Type B pancreatic cell (in vitro differentiated cells): ENCODE measurements around the gene MAPK12. TPM values are rescaled to one million over a fixed set of nuclear protein-coding genes. Genes with fewer than 3 reads are reported as not detected.

Experiments
- DNase-seq: peaks from one replicate; pipeline ENCODE4 v3.0.0; 2021; ENCODE audit warnings: mixed read lengths; ENCODE audit not compliant: unreplicated experiment; ENCODE audit errors: extremely low spot score
- H3K27ac Mint-ChIP-seq: 2 replicates; pipeline ENCODE4 v1.8.0; 2021; ENCODE audit warnings: mild to moderate bottlenecking, mixed read lengths
- H3K27me3 Mint-ChIP-seq: 2 replicates; pipeline ENCODE4 v1.8.0; 2021; ENCODE audit warnings: mixed read lengths
- H3K36me3 Mint-ChIP-seq: 2 replicates; pipeline ENCODE4 v1.8.0; 2021; ENCODE audit warnings: mixed read lengths
- H3K4me1 Mint-ChIP-seq: one replicate; pipeline ENCODE4 v1.8.0; 2021; ENCODE audit warnings: mixed read lengths; ENCODE audit not compliant: unreplicated experiment
- H3K4me3 Mint-ChIP-seq: 2 replicates; pipeline ENCODE4 v1.8.0; 2021; ENCODE audit warnings: mild to moderate bottlenecking, mixed read lengths
- H3K9me3 Mint-ChIP-seq: 2 replicates; pipeline ENCODE4 v1.8.0; 2021; ENCODE audit warnings: mixed read lengths
- total RNA-seq: library from RNA; stranded (reverse); gene quantifications from 2 replicates; pipeline ENCODE4 v1.2.1, GENCODE V29; 2021; ENCODE audit warnings: low replicate concordance
- TF ChIP-seq, protein P1 (sequence below): fragments of 200-600 bp; sonication (generic); conservative IDR thresholded peaks from 2 replicates; pipeline ENCODE4 v1.5.0; 2021; ENCODE audit warnings: antibody characterized with exemption, mild to moderate bottlenecking

The MAPK12 gene
- total RNA-seq, 1 donor from 2014 or later = 31.3 TPM

DNA sequence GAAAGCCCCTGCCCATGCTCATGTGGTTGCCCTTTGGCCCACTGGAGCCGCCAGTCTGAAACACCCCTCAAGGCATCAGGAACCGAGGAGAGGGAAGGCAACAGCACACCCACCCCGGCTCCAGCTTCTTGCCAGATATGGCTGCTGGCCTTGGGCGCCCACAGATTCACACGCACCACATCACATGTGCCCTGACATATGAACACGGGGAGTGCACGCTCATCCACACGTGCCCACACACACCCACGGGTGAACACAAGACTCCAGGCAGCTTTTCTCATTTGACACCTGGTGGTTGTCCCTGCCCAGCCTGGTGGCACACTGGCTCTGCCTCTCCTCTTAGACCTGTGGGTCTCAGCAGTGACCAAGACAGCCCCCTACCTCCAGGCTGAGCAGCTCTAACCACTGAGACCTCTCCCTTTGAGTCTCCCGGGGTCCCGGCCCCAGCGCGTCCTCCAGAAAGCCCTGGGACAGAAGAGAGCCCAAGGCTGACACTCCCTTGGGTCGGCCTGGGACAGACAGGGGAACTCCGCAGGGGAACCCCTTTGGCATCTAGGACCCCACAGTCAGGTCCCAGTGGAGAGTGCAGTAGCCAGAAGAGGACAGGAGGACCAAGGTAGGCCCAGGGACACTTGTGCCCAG is 2.7 kb upstream of the MAPK12 start:
- H3K27ac Mint-ChIP-seq = no peak overlapping the region
- H3K4me1 Mint-ChIP-seq = peaks cover 5% of the 10 kb centered on the region
- TF ChIP-seq, protein P1, sequence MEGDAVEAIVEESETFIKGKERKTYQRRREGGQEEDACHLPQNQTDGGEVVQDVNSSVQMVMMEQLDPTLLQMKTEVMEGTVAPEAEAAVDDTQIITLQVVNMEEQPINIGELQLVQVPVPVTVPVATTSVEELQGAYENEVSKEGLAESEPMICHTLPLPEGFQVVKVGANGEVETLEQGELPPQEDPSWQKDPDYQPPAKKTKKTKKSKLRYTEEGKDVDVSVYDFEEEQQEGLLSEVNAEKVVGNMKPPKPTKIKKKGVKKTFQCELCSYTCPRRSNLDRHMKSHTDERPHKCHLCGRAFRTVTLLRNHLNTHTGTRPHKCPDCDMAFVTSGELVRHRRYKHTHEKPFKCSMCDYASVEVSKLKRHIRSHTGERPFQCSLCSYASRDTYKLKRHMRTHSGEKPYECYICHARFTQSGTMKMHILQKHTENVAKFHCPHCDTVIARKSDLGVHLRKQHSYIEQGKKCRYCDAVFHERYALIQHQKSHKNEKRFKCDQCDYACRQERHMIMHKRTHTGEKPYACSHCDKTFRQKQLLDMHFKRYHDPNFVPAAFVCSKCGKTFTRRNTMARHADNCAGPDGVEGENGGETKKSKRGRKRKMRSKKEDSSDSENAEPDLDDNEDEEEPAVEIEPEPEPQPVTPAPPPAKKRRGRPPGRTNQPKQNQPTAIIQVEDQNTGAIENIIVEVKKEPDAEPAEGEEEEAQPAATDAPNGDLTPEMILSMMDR = no peak
- H3K4me3 Mint-ChIP-seq = no peak overlapping the region
- H3K36me3 Mint-ChIP-seq = no peaks in the 10 kb centered on the region
- no peaks in the 10 kb centered on the region for H3K9me3 Mint-ChIP-seq
- H3K27me3 Mint-ChIP-seq = peaks cover 26% of the 10 kb centered on the region
- DNase-seq = no peak

DNA sequence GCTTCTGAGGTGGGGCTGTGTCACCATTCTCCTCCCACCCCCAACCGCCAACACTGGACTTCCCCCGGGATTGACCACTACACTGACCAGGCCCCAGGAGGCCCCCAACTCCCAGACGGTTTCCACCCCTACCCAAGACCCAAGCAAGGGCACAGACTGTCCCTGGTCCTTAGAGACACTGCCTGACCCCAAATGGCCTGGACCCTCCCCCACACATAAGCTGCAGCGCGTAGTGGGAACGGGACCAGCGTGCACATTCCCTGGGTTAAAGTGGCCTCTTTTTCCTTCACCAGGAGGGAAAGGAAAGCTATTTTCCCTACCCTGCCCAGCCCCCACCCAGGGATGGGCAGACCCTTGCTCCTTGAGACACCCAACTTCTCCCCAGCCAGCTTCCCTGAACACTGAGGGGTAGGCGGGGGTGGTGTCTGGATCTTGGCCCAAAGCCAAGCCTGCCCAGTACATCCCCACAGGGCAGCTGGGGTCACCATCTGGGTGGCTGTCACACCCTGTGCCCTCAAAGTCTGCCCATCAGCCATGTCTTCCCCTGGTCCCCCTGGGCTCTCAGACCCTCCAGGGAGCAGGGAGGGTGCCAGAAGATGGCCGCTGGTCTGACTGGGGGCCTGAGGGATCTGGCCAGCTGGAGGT is 1.6 kb upstream of the MAPK12 start:
- Mint-ChIP-seq H3K27ac (no peak overlapping the region), H3K4me3 (no peak overlapping the region), H3K27me3 (peaks cover 17% of the 10 kb centered on the region), H3K36me3 (no peaks in the 10 kb centered on the region), H3K9me3 (no peaks in the 10 kb centered on the region), H3K4me1 (peaks cover 5% of the 10 kb centered on the region)
- TF ChIP-seq, protein P1 = no peak
- DNase-seq = no peak

DNA sequence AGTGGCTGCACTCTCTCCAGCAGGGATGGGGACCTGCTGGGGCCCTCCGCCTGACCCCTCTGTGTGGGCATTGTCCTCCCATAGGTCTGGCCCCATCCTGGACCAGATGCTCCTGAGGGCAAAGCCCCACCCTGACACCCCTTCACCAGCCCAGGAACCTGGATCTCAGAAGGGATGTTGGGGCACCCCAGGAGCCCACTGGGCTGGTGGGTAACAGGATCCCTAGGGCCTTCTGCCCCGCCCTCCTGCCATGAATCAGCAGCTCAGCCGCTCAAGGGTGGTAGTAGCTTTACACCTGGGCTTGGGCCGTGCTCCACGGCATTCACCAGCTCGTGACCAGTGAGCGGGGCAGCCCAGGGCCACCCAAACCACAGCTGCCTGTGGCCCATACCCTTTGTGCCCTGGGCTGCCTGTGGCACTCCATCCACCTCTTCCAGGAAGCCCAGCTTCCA is 1.0 kb upstream of the MAPK12 start:
- Mint-ChIP-seq H3K4me1 (peaks cover 5% of the 10 kb centered on the region), H3K36me3 (no peaks in the 10 kb centered on the region), H3K27me3 (peaks cover 16% of the 10 kb centered on the region), H3K27ac (no peak overlapping the region), H3K9me3 (no peaks in the 10 kb centered on the region), H3K4me3 (peak overlapping the region; percentile 78)
- TF ChIP-seq, protein P1 = no peak
- DNase-seq = no peak

DNA sequence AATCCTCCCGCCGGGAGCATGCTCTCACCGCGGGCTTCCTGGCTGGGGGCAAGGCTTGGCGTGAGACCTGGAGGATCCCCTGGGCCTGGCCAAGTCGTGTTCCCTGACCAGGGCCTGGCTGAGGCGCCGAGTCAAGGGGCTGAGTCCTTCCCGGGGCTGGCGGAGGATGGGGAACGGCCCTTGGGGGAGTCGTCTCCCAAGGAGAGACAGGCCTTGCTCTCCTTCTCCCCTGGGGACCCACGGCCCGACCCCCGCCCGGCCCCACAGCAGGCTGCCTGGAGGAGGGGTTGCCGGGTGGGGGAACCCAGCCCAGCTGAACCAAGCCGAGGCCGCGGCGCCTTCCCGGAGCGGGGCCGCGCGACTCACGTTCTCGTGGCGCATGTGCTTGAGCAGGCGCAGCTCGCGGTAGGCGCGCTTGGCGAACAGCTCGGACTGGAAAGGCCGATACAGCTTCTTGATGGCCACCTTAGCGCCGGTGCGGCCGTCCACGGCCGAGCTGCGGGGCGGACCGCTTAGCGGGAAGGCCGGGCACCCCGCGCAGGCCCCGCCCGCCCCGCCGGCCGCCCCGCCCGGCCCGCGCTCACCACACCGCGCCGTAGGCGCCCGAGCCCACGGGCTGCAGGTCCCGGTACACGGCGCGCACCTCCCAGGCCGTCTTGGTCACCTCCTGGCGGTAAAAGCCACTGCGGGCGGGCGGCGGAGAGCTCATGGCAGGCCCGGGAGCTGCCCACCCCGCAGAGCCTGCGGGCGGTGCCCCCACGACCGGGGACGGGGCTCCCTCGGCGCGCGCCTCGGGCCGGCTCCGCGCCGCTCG is 475 bp downstream of the MAPK12 start:
- no peak for DNase-seq
- Mint-ChIP-seq H3K27ac (no peak overlapping the region), H3K4me1 (peaks cover 5% of the 10 kb centered on the region), H3K9me3 (no peaks in the 10 kb centered on the region), H3K36me3 (no peaks in the 10 kb centered on the region), H3K27me3 (peaks cover 13% of the 10 kb centered on the region), H3K4me3 (peak overlapping the region; percentile 73)
- TF ChIP-seq, protein P1 = no peak

DNA sequence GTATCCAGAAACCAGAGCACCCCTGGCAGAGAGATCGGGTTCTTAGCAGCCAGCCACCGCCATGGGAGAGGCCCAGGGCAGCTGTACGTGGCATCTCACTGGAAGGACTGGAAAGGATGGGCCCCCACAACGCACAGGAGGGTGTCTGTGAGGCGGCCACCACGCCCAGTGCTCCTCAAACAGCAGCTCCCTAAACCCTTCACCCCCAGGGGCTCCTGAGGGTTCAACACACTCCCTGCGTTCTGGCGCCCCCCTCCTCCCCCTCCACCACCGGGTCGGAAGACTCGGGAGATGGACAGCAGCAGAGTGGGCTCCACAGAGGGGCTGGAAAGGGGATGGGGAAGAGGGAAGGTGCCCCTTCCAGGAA is 1.1 kb downstream of the MAPK12 start:
- Mint-ChIP-seq H3K9me3 (no peaks in the 10 kb centered on the region), H3K4me3 (peak overlapping the region; percentile 73), H3K27ac (no peak overlapping the region), H3K27me3 (peaks cover 13% of the 10 kb centered on the region), H3K4me1 (peaks cover 5% of the 10 kb centered on the region), H3K36me3 (no peaks in the 10 kb centered on the region)
- no peak for DNase-seq
- TF ChIP-seq, protein P1 = no peak
